Measurements from ENCODE around the gene CDKN2B-AS1. TPM values are rescaled to one million over a fixed set of nuclear protein-coding genes. Genes with fewer than 3 reads are reported as not detected.

CDKN2B-AS1 gene
- polyA plus RNA-seq, 12 donors: 0.17 to 0.29 (median 0.19) TPM; not detected in 7

DNA sequence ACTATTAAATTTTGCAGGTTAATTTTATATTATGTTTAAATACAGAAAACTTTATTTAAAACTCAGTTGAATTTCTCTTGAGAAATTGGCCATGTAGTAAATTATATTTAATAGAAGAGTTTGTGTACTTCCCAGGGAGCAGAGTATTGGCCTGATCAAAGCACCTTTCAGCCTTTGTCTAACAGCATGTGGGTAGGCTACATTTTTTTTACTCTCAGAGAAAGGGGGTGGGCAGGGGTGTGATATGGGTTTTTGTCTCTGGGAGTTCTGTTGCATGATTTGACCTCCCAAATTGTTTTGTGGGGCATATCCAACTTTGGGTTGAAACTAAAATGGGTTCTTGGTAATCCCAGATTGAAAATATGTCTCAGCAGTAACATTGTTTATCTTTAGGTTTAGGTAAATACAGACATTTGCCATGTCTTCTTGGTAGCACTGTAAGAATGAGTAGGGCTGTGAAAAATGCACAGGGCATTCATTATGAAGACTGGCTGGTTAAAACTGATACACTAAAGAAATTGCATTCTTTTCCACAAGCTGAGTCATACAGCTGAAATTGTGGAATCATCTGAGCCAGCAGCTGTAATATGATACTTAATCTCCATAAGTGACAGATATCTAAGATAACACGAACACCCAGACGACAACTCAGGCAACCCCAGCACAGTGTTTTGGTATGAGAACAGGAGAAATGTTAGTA, 89.9 kb downstream of the CDKN2B-AS1 start:
- DNase-seq: no peak

DNA sequence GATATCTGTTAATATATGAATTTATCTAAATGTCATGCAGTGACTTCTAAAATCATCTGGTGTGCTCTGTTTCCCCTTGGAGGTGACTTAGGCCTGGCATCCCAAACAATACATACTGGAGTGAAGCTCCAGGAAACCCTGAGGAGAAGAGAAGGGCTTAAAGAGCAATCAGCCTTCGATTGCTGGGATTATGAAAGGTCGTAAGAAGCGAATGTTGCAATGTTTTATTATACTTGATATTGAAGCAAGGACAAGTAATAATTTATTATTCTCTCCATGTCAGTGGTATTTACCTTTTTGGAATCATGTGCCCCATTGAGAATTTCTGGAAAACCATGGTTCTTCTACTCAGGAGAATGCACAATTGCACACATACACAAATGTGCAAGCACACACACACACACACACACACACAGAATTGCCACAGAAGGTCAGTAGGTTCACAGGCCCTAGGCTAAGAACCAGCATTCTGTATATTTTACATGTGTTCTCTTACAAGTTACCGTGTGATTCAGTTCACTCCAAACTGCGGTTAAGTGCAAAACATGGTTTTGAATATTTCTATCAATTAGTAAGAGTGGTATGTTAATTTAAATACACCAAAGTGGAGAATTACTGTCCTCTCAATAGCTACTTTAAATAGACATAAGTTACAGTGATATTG, 93.6 kb downstream of the CDKN2B-AS1 start:
- DNase-seq: no peak

DNA sequence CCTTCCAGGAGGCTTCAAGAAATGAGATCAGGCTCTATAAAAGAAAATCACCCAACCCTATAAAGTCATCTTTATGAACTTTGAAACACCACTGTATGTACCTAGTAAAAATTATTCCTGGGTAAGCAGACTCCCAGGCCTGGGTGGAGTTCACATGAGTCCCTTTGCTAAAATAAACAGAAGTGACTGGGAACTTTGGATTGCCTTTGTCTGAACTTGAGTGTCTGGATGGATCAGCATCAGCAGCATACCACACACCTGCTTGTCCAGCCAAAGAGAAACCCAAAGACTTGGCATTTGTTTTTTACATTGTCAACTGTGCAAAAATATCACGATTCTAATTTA, 94.1 kb downstream of the CDKN2B-AS1 start:
- DNase-seq: no peak

DNA sequence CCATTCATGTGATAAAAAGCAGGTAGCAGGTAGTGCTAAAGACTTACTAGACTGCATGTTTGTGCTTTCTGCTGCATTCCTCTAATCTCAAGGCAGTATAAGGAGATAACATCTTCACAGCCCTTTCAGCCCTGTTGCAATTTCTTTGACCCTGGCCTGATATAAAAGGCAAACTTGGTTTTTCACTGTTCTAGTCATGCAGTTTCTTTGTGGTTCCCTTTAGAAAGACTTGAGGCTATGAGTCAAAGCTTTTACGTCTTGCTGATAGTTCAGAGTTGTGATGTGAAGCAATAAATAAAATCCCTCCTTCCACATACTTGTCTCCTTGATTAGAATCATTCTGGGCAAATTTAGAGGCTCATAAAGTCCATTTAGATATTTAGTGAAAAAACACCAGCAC, 103.1 kb downstream of the CDKN2B-AS1 start:
- no peak for DNase-seq

DNA sequence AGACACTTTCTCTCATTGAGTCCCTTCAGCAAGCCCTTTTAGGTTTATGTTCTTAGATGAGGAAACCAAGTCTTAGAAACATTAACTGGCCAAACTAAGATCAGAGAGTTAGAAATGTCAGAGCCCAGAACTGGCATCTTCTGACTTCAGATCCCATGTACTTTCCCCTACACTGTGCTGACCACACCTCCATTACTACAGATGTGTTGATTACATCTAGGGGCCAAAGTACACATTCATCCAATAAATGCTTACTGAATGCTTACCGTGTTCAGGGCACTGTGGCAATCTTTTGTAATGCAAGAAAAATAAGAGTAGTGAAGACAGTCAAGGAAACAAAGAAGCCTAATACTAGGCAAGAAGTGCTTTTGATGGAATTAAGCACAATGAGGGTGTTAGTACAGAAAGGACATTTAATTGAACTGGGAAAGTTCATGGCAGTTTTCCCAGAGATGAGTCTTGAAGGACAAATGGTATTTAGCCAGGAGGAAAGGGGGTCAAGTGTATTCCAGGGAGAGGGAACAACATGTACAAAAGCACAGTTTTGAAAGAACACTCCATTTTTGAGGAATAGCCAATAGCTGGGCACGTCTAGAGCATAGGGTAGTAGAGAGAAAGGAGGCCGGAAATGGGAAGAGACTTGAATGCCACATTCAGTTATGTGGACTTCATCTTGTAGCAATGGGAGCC, 104.2 kb downstream of the CDKN2B-AS1 start:
- no peak for DNase-seq

DNA sequence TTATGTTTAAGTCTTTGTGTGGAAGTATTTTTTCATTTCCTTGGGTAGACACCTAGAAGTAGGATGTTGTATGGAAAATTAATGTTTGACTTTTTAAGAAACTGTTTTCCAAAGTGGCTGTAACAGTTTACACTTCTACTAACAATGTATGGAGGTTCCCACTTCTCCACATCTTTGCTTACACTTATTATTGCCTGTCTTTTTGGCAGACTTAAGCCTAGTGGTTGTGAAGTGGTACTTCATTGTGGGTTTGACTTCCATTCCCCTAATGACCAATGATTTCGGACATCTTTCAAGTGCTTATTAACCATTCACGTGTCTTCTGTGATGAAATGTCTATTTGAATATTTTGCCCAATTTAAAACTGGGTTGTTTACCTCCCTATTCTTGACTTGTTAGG, 106.0 kb downstream of the CDKN2B-AS1 start:
- DNase-seq: no peak

GRCh38 chr9:22102146-22103053, 107.8 kb downstream of the CDKN2B-AS1 start:
- no peak for DNase-seq

DNA sequence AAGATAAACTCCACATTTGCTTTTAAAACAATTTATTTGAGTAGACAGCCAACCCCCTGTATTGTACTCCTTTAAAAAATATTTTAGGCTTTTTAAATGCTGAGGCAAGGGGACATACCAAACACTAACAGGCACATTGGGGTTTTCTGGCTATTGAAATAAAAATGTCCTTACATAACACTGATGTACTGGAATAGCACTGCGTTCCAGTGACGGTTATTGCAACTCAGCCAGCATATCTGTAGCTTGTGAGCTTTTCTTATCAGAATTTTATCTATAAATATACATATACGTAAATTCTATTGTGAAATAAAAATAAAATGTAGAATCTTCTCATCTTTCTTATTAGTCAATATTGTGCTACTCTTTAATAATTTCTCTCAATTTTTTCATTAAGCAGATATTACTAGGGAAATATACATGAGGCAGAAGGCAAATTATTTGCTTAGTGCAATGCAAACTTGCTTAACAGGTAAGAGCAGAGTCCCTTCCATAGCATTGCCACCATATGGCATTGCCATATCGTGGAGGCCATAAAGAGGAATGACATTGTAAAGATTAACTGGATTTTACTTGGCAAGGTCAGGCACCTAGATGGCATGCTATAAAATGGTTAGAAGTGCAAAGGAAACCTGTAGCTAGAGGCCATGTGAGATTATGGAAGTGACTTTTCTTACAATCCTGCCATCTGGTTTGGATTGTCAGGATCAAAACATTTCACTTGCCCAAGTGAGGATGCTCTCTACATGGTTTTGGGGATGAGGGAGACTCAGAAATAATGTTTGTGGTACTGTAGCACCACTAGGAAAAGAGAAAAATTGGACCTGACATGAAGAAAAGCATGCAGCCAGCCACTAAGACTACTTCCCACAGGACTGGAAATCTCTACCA, 109.3 kb downstream of the CDKN2B-AS1 start:
- no peak for DNase-seq

GRCh38 chr9:22105005-22105722, 110.6 kb downstream of the CDKN2B-AS1 start:
- DNase-seq: no peak

DNA sequence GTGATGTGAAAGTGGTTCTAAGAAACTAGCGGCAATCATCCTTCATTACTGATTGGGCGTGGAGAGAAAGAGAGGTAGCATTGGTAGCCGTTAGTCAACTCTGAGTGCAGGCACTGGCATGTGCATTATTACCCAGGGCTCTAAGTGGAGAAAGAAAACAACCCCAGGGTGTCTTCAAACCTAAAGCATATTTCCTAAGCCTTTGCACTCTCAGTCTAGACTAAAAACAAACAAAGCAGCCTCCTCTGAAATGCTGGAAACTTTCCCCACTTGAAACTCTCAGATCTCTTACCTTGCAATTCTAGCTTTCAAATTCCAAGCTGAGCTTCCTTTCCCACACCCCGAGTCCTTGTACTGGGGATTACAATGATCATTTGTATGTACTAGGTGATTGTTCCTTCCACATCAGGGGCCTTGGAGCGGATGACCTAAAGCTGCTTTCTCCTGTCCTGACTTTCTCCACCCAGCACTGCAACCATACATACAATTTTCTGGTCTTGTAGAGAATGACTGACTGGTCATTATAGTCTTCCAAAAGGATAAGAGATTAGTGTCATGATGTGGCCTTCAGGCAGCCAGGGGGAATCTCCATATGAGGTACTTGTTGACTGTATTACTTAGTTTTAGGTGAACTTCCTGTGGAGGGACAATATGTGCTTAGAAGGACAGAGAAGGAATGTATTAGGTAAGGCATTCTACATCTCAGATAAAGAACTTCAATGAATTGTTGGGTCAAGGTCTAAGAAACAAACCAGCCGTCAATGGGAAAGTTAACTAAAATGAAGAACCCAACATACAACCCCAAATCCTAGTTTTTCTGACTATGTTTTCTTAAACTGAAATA, 112.8 kb downstream of the CDKN2B-AS1 start:
- DNase-seq: no peak

DNA sequence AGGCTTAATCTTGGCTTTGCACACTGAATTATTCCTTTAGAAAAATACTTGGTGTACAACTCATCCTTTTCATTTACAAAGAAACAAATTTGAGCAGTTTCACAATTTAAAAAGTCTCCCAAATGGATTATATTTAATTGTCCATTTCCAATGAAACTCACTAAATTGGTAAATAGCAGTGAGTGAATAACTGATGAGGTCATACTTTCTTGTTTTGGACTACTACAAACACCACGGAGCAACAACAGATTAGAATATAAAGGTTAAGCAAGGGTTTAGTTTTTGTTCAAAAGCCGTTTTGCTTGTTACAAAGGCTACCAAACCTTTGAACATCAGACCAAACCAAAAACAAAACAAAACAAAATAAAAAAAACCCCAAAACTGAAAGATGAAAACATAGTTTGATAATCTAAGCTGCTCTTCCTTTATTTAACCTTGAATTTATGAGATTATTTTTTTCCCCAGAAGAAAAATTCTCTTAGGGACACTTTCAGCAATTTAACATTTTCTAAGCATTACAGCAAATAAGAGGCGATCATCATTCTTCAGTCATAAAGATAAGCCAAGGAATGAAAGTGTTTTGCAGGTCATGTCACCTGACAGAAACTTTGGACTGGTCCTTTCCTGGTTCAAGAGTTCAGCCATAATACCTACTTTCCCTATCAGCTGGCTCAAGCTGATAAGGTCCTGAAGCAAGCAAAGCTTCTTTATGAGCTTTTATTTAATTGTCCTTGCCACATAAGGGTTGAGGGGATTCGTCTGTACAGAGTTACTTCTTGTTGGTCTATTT, 114.2 kb downstream of the CDKN2B-AS1 start:
- DNase-seq: no peak

DNA sequence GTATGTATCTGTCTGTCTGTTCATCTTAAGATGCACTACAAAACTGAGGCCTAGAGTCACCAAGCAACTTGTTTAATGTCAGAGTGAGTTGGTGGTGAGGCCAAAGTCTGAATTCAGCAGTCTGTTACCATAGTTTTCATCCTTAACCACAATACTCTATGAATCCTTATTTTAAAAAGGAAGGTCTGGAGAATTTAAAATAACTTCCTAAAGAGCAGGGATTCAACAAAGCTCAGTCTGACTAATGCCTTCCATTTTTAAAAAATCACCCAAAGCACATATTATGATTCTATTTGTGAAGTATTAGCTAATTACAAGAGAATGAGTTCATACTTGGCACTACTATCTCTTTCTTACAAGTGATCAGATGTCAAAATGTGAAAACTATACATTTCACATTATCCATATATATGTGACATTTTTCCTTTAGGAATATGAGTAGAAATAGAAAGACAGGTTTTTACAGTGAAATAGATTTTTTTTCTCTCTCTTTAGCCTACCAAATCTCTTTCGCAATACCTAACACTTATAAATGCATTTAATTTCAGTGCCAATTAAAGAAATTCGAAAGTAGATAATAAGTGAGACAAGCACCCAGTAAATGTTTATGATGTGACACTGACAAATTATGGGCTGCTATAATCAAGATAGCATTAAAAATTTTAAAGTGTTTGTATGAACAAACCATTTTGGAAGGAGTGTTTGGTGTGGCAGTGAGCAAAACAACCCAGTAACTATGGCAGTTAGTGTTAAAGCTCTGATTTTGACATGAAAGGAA, 116.8 kb downstream of the CDKN2B-AS1 start:
- no peak for DNase-seq

DNA sequence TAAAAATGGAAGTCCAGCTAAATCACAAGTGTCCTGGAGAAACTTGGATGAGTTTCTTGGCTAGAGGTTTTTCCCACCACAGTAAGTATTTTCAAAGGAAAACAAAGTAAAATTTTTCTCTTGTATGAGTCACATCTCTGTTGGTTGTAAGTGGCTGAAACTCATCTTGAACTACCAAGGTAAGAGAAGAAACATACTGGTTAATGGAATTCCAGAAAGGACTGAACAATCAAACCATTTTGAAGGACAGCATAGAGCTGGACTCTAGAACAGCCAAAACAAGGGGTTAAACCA, 117.3 kb downstream of the CDKN2B-AS1 start:
- no peak for DNase-seq

GRCh38 chr9:22112870-22113821, 118.6 kb downstream of the CDKN2B-AS1 start:
- no peak for DNase-seq

DNA sequence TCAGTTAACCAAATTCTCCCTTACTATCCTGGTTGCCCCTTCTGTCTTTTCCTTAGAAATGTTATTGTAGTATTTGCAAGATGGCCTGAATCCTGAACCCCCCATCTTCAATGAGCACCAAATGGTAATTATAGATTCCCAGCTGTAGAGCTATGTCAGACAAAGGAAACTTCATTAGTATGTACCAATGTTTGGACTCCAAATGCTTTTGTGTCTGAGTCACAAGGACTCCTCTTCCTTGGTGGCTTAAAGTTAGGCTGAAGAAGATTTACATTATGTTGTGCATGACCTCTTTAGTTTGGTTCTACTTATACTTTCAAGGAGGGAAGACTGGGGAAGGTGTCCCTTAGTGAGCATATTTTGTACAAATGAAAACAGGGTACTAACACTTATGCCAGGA, 120.4 kb downstream of the CDKN2B-AS1 start:
- DNase-seq: no peak

- DNase-seq: no peak
Measured at GRCh38 chr9:22116758-22117157, 122.2 kb downstream of the CDKN2B-AS1 start.
